Measurements from ENCODE around the gene TNFSF8. TPM values are rescaled to one million over a fixed set of nuclear protein-coding genes. Genes with fewer than 3 reads are reported as not detected.

Gene TNFSF8, protein sequence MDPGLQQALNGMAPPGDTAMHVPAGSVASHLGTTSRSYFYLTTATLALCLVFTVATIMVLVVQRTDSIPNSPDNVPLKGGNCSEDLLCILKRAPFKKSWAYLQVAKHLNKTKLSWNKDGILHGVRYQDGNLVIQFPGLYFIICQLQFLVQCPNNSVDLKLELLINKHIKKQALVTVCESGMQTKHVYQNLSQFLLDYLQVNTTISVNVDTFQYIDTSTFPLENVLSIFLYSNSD
- 1 to 10 TPM in 3 of 4 donors, under 1 TPM in 1; 0.51 to 1.5 (median 1.1) TPM for total RNA-seq

- Histone ChIP-seq H3K36me3 (no peaks in the 10 kb centered on the region), H3K27me3 (no peaks in the 10 kb centered on the region), H3K27ac (no peak within 1 kb of the TSS), H3K4me1 (no peaks in the 10 kb centered on the region), H3K4me3 (no peak within 1 kb of the TSS), H3K9me3 (no peaks in the 10 kb centered on the region)
- intact Hi-C loops (cut with DNase I; ENCODE audit: low total_unique reads): no loop called here
- TF ChIP-seq, protein P1, sequence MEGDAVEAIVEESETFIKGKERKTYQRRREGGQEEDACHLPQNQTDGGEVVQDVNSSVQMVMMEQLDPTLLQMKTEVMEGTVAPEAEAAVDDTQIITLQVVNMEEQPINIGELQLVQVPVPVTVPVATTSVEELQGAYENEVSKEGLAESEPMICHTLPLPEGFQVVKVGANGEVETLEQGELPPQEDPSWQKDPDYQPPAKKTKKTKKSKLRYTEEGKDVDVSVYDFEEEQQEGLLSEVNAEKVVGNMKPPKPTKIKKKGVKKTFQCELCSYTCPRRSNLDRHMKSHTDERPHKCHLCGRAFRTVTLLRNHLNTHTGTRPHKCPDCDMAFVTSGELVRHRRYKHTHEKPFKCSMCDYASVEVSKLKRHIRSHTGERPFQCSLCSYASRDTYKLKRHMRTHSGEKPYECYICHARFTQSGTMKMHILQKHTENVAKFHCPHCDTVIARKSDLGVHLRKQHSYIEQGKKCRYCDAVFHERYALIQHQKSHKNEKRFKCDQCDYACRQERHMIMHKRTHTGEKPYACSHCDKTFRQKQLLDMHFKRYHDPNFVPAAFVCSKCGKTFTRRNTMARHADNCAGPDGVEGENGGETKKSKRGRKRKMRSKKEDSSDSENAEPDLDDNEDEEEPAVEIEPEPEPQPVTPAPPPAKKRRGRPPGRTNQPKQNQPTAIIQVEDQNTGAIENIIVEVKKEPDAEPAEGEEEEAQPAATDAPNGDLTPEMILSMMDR (IDR thresholded peaks at IDR 0.05): no peak
- TF ChIP-seq POLR2A (IDR thresholded peaks at IDR 0.05): no peak
- no peak for DNase-seq
Observed at GRCh38 chr9:114930056-114930812, at the start of gene TNFSF8. TNFSF8 (minus strand) TSS chr9:114930591; CDS start chr9:114930303, 288 bp downstream.

GRCh38 chr9:114973216-114973615 lies 42.8 kb upstream of the TNFSF8 start:
- Histone ChIP-seq H3K36me3 (no peaks in the 10 kb centered on the region), H3K9me3 (no peaks in the 10 kb centered on the region), H3K27ac (no peak overlapping the region), H3K27me3 (no peaks in the 10 kb centered on the region), H3K4me3 (no peak overlapping the region), H3K4me1 (no peaks in the 10 kb centered on the region)
- DNase-seq: no peak
- intact Hi-C loops (cut with DNase I; ENCODE audit: low total_unique reads): no loop called here
- TF ChIP-seq, protein P1 (IDR thresholded peaks at IDR 0.05): no peak
- no peak for TF ChIP-seq POLR2A (IDR thresholded peaks at IDR 0.05)

DNA sequence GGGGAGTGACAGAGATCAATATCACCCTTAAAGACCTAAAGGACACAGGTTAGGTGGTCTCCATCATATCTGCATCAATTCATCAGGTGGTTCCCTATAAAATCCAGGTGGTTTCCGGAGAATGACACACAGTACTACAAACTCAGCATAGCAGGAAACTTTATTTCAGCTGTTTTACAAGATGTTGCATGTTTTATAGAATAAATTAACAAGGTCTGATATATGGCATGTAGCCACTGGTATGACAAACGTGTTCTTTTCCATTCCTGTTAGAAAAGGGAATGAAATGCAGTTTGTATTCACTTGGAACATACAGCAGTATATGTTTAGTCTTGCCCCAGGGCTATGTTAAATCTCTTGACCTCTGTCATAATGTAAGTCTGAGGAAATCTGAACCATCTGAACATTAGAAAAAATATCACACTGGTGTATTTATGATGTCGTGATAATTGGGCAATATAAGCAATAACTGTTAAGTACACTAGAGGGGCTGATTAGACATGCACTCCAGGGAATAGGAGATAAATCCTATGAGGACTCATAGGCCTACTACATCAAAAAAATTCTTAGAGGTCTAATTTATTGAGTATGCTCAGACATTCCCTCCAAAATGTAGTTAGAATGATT lies 42.2 kb upstream of the TNFSF8 start:
- H3K36me3 ChIP-seq: no peaks in the 10 kb centered on the region
- H3K9me3 ChIP-seq: no peaks in the 10 kb centered on the region
- H3K27ac ChIP-seq: no peak overlapping the region
- TF ChIP-seq, protein P1 (IDR thresholded peaks at IDR 0.05): no peak
- TF ChIP-seq POLR2A (IDR thresholded peaks at IDR 0.05): no peak
- H3K27me3 ChIP-seq: no peaks in the 10 kb centered on the region
- H3K4me1 ChIP-seq: no peaks in the 10 kb centered on the region
- no peak overlapping the region for H3K4me3 ChIP-seq
- no peak for DNase-seq
- intact Hi-C loops (cut with DNase I; ENCODE audit: low total_unique reads): no loop called here

- TF ChIP-seq, protein P1 (IDR thresholded peaks at IDR 0.05): no peak
- no peak for TF ChIP-seq POLR2A (IDR thresholded peaks at IDR 0.05)
Observed at GRCh38 chr9:114969269-114969668, 38.9 kb upstream of the TNFSF8 start.

DNA sequence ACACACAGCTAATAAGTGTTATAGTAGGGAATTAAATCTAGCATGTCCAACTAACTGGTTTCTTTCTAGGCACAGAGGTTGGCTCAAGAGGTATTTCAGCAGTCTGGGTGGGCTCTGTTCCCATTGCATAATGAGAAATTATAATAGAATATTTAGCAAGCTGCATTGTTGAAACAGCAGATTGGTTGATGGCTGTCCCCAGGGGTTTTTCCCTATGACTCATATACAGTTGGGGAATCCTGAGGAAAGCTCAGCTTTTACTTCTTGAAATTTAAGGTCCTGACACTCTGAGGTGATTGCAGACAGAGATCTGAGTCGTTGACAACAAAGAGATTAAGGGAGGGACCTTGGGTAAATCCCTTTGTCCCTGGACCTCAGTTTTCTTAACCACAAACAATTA lies 38.3 kb upstream of the TNFSF8 start:
- no peak for TF ChIP-seq POLR2A (IDR thresholded peaks at IDR 0.05)
- TF ChIP-seq, protein P1 (IDR thresholded peaks at IDR 0.05): no peak

More at GRCh38 chr9:114969269-114969668, 38.9 kb upstream of the TNFSF8 start:
- no peaks in the 10 kb centered on the region for H3K4me1 ChIP-seq
- intact Hi-C loops (cut with DNase I; ENCODE audit: low total_unique reads): no loop called here
- no peak for DNase-seq
- H3K9me3 ChIP-seq: no peaks in the 10 kb centered on the region
- no peaks in the 10 kb centered on the region for H3K36me3 ChIP-seq
- H3K27me3 ChIP-seq: no peaks in the 10 kb centered on the region
- H3K27ac ChIP-seq: no peak overlapping the region
- no peak overlapping the region for H3K4me3 ChIP-seq

More for the DNA sequence above, 38.3 kb upstream of the TNFSF8 start:
- Histone ChIP-seq H3K9me3 (no peaks in the 10 kb centered on the region), H3K36me3 (no peaks in the 10 kb centered on the region), H3K4me3 (no peak overlapping the region), H3K27me3 (no peaks in the 10 kb centered on the region), H3K27ac (no peak overlapping the region), H3K4me1 (no peaks in the 10 kb centered on the region)
- no peak for DNase-seq
- intact Hi-C loops (cut with DNase I; ENCODE audit: low total_unique reads): no loop called here
